SU-DHL-6 (cell line): ENCODE data around the gene FAM72C.
"Not testable (repeated sequence)": the region's sequence is repeated elsewhere in the genome, so short reads cannot be mapped to it uniquely, and the experiment has no call there.

Experiments used
- H2AFZ ChIP-seq: fragments of 200-600 bp; sonication (generic); 2 replicates; pipeline ENCODE4 v1.6.1; 2014; ENCODE audit warnings: low read depth, mild to moderate bottlenecking, moderate library complexity, mixed read lengths, antibody characterized with exemption, low read length; ENCODE audit not compliant: severe bottlenecking
- H3F3A ChIP-seq: fragments of 200-600 bp; shearing (Covaris generic); 2 replicates; pipeline ENCODE4 v1.6.0; 2016; ENCODE audit warnings: antibody characterized with exemption, mild to moderate bottlenecking; ENCODE audit not compliant: insufficient read depth
- H3K27ac ChIP-seq: fragments of 200-600 bp; sonication (generic); 2 replicates; pipeline ENCODE4 v1.5.1; 2016; ENCODE audit warnings: low read depth, mild to moderate bottlenecking, low read length, moderate library complexity, mixed read lengths
- H3K27me3 ChIP-seq: fragments of 200-600 bp; sonication (generic), shearing (Covaris generic); 2 replicates; pipeline ENCODE4 v1.6.0; 2014; ENCODE audit warnings: mild to moderate bottlenecking, low read length
- H3K36me3 ChIP-seq: fragments of 200-600 bp; sonication (generic); 2 replicates; pipeline ENCODE4 v1.6.1; 2014; ENCODE audit warnings: mild to moderate bottlenecking, low read length, mixed read lengths
- H3K4me2 ChIP-seq: fragments of 300-600, 200-600 bp; shearing (Covaris generic), sonication (generic); 2 replicates; pipeline ENCODE4 v1.6.0; 2014; ENCODE audit warnings: low read length, low read depth, mild to moderate bottlenecking; ENCODE audit not compliant: poor library complexity, severe bottlenecking
- H3K4me3 ChIP-seq: fragments of 200-600 bp; sonication (generic); 2 replicates; pipeline ENCODE4 v1.5.1; 2014; ENCODE audit warnings: antibody characterized with exemption, low read length, mild to moderate bottlenecking, mixed read lengths; ENCODE audit not compliant: insufficient read depth, poor library complexity, severe bottlenecking
- H3K79me2 ChIP-seq: fragments of 200-600 bp; sonication (generic); 2 replicates; pipeline ENCODE4 v1.6.1; 2014; ENCODE audit warnings: mild to moderate bottlenecking, low read length, moderate library complexity; ENCODE audit not compliant: insufficient read depth
- H3K9ac ChIP-seq: fragments of 200-600 bp; sonication (generic); 2 replicates; pipeline ENCODE4 v1.7.0; 2014; ENCODE audit warnings: mild to moderate bottlenecking, low read length
- H3K9me2 ChIP-seq: fragments of 200-600 bp; sonication (generic); replicated peaks from 2 replicates; pipeline ENCODE4 v1.6.1; 2014; ENCODE audit warnings: low read length; ENCODE audit not compliant: insufficient read depth
- H3K9me3 ChIP-seq: fragments of 200-600 bp; sonication (generic); 2 replicates; pipeline ENCODE4 v1.6.1; 2014; ENCODE audit warnings: low read length, mixed read lengths; ENCODE audit not compliant: insufficient read depth
- H4K20me1 ChIP-seq: fragments of 200-600 bp; sonication (generic); 2 replicates; pipeline ENCODE4 v1.6.1; 2014; ENCODE audit warnings: low read depth, mild to moderate bottlenecking, antibody characterized with exemption, low read length, moderate library complexity, mixed read lengths

FAM72C gene

DNA sequence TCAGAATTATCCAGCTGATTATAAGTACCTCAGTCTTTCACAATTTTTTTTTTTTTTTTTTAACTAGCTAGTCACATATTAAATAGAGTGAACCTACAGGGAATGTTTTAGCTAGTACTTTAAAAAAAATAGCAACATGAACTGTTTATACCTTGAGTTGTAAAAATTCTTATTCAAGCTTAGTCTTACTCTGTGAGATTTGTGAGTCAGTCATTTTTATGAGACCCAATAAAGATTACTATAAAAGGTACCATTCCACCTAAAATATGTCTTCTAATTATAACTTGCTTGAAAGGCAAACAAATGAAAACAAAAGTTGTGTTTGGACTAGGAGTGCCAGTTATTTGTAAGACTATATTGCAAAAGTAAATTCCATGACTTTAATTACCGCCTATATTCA, 5.9 kb downstream of the FAM72C start:
- H3F3A ChIP-seq, H3K9ac ChIP-seq, H3K27me3 ChIP-seq, H3K27ac ChIP-seq, H3K4me3 ChIP-seq, H4K20me1 ChIP-seq, H3K9me2 ChIP-seq, H2AFZ ChIP-seq, H3K36me3 ChIP-seq, H3K9me3 ChIP-seq, H3K4me2 ChIP-seq, H3K79me2 ChIP-seq: not testable (repeated sequence)

DNA sequence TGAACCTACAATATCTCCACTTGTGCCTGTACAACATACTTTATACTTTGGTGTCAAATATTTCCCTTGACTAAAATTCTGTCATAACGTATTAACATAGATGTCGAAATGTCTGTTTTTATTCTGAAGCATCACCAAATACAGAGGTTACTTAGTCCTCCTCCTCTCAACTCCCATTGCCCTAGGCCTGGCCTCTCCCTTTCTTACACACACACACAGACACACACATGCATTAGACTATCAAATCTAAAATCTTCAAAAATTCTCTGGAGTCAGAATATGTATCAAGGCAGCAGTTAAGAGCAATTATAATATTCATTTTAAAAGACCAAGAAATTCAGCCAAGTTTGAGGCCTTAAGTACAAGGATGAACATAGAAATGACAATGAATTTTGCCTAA, 7.5 kb downstream of the FAM72C start:
- not testable (repeated sequence) for H3F3A ChIP-seq, H4K20me1 ChIP-seq, H3K9me3 ChIP-seq, H2AFZ ChIP-seq, H3K27ac ChIP-seq, H3K9me2 ChIP-seq, H3K4me3 ChIP-seq, H3K9ac ChIP-seq, H3K27me3 ChIP-seq, H3K4me2 ChIP-seq, H3K79me2 ChIP-seq, H3K36me3 ChIP-seq

GRCh38 chr1:143955930-143956329, 15.9 kb downstream of the FAM72C start:
- not testable (repeated sequence) for H3K9me2 ChIP-seq, H3K27me3 ChIP-seq, H3K4me3 ChIP-seq, H3K9ac ChIP-seq, H3K27ac ChIP-seq, H3K79me2 ChIP-seq, H2AFZ ChIP-seq, H4K20me1 ChIP-seq, H3K4me2 ChIP-seq, H3K9me3 ChIP-seq, H3K36me3 ChIP-seq, H3F3A ChIP-seq

- not testable (repeated sequence) for H3K9ac ChIP-seq, H2AFZ ChIP-seq, H3K79me2 ChIP-seq, H3K9me2 ChIP-seq, H3K4me2 ChIP-seq, H3K4me3 ChIP-seq, H3K9me3 ChIP-seq, H3F3A ChIP-seq, H3K27ac ChIP-seq, H4K20me1 ChIP-seq, H3K27me3 ChIP-seq, H3K36me3 ChIP-seq
Observed at GRCh38 chr1:143952913-143953312, 18.9 kb downstream of the FAM72C start.

GRCh38 chr1:143951485-143952391, 20.0 kb downstream of the FAM72C start:
- H3K79me2 ChIP-seq, H3K27me3 ChIP-seq, H3K9ac ChIP-seq, H2AFZ ChIP-seq, H3K36me3 ChIP-seq, H3K27ac ChIP-seq, H3F3A ChIP-seq, H3K4me3 ChIP-seq, H3K9me3 ChIP-seq, H3K9me2 ChIP-seq, H4K20me1 ChIP-seq, H3K4me2 ChIP-seq: not testable (repeated sequence)

- H3K79me2 ChIP-seq, H3K4me2 ChIP-seq: not testable (repeated sequence)
Observed at GRCh38 chr1:143947749-143948148, 24.0 kb downstream of the FAM72C start.

DNA sequence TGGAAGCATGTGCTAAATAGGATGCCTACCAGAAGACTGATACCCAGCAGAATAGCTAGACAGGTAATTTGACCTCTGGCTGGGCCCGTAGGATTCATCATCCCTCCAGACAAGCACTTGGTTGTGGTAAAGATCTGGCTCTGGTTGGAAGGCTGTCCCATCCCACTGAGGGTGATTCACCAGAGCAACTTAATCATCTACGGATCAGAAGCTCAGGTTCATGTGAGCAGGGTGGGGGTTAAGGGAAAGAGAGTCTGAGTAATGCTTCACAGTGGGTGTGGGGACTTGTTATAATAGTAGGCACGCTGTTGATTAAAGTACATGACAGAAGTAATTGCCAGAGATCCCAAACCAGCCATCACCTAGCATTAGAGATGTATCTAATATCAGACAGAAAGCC, 26.5 kb downstream of the FAM72C start:
- not testable (repeated sequence) for H4K20me1 ChIP-seq, H3K9me2 ChIP-seq, H3K9me3 ChIP-seq, H3K9ac ChIP-seq, H3K27ac ChIP-seq, H3K79me2 ChIP-seq, H3K4me3 ChIP-seq, H3F3A ChIP-seq, H3K36me3 ChIP-seq, H2AFZ ChIP-seq, H3K4me2 ChIP-seq, H3K27me3 ChIP-seq

More at GRCh38 chr1:143947749-143948148, 24.0 kb downstream of the FAM72C start:
- H4K20me1 ChIP-seq, H3K9ac ChIP-seq, H3K36me3 ChIP-seq, H3K9me2 ChIP-seq, H3F3A ChIP-seq, H3K27ac ChIP-seq, H3K27me3 ChIP-seq, H3K9me3 ChIP-seq, H3K4me3 ChIP-seq, H2AFZ ChIP-seq: not testable (repeated sequence)

DNA sequence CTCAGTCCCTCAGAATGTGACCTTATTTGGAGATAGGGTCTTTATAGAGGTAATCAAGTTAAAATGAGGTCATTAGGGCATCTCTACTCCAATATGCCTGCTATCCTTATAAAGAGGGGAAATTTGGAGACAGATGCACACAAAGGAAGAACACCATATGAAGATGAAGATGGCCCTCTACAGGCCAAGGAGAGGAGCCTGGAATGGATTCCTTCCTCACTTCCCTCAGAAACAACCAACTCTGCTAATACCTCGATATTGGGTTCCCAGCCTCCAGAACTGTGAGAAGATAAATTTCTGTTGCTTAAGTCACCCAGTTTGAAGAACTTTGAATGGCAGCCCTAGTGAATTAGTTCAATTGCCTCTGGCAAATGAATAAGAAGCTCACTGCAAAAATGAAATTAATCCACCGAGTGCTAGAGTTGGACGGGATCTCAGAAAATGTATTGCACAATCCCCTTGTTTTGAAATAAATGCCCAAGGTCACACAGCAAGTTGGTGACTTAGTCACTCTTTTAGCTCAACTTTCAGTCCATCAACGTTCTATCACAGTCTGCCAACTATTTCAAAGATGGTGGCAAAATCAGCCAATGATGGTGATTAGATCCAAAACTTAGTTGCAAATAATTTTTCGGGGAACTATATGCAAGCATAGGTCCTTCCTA, 27.1 kb downstream of the FAM72C start:
- not testable (repeated sequence) for H2AFZ ChIP-seq, H3K4me3 ChIP-seq, H3K9ac ChIP-seq

More for the DNA sequence above, 27.1 kb downstream of the FAM72C start:
- H4K20me1 ChIP-seq, H3K27me3 ChIP-seq, H3K9me2 ChIP-seq, H3F3A ChIP-seq, H3K27ac ChIP-seq, H3K79me2 ChIP-seq, H3K36me3 ChIP-seq, H3K4me2 ChIP-seq, H3K9me3 ChIP-seq: not testable (repeated sequence)
